Caco-2 (cell line): Measurements from ENCODE around the gene CHKB. TPM values are rescaled to one million over a fixed set of nuclear protein-coding genes. Genes with fewer than 3 reads are reported as not detected.

ENCODE experiments used
- BruUV-seq: library from RNA; stranded (reverse); fragments of 400-500 nt; replicated peaks from 2 replicates; lab custom pipeline; 2021; lab: Mats Ljungman, UMichigan
- CTCF ChIA-PET: fragments of 300-600 bp; sonication (Branson Sonifier 250); formaldehyde crosslinking; loops from one replicate; lab custom pipeline; 2022; ENCODE audit warnings: antibody characterized with exemption; lab: Charles Lee
- POLR2A ChIA-PET: fragments of 300-600 bp; sonication (Branson Sonifier 250); formaldehyde crosslinking; loops from one replicate; lab custom pipeline; 2022; ENCODE audit warnings: antibody characterized with exemption; lab: Charles Lee
- DNase-seq, 2 experiments: peaks; one replicate each; pipeline versions ENCODE4 v3.0.0 to v3.0.0-alpha.2; 2020 to 2022
- H3K27me3 ChIP-seq: replicated peaks from 2 replicates; pipeline ENCODE4 v1.6.0; 2011; ENCODE audit warnings: low read length; ENCODE audit not compliant: control insufficient read depth, insufficient read depth
- H3K36me3 ChIP-seq: 2 replicates; pipeline ENCODE4 v1.5.1; 2011; ENCODE audit warnings: low read length; ENCODE audit not compliant: control insufficient read depth, insufficient read depth
- H3K4me1 ChIP-seq: fragments of 250-450 bp; sonication (Bioruptor Pico); 2 replicates; pipeline ENCODE4 v1.5.1; 2020; ENCODE audit warnings: mild to moderate bottlenecking
- H3K4me3 ChIP-seq: 2 replicates; pipeline ENCODE4 v1.5.1; 2011; ENCODE audit warnings: low read depth, mild to moderate bottlenecking, control low read depth, low read length
- H3K9me3 ChIP-seq: fragments of 250-450 bp; sonication (Bioruptor Pico); 2 replicates; pipeline ENCODE4 v1.5.1; 2020; ENCODE audit warnings: mild to moderate bottlenecking, moderate library complexity
- H3K27ac Mint-ChIP-seq: one replicate; pipeline ENCODE4 v1.8.0; 2022; ENCODE audit warnings: mixed read lengths; ENCODE audit not compliant: unreplicated experiment
- H3K27me3 Mint-ChIP-seq: one replicate; pipeline ENCODE4 v1.8.0; 2022; ENCODE audit warnings: mixed read lengths; ENCODE audit not compliant: insufficient read depth, unreplicated experiment
- H3K36me3 Mint-ChIP-seq: one replicate; pipeline ENCODE4 v1.8.0; 2022; ENCODE audit warnings: mild to moderate bottlenecking, mixed read lengths; ENCODE audit not compliant: insufficient read depth, unreplicated experiment
- H3K4me1 Mint-ChIP-seq: one replicate; pipeline ENCODE4 v1.8.0; 2022; ENCODE audit warnings: low read depth, mixed read lengths; ENCODE audit not compliant: unreplicated experiment
- H3K4me3 Mint-ChIP-seq: one replicate; pipeline ENCODE4 v1.8.0; 2022; ENCODE audit warnings: mild to moderate bottlenecking, moderate library complexity, mixed read lengths; ENCODE audit not compliant: unreplicated experiment
- H3K9me3 Mint-ChIP-seq: one replicate; pipeline ENCODE4 v1.8.0; 2022; ENCODE audit warnings: mixed read lengths; ENCODE audit not compliant: unreplicated experiment
- CTCF ChIP-seq, 2 experiments: fragments of 200-600 bp in 1 of 2; IDR thresholded peaks; 1 replicate in 1 of 2; 2 replicates in 1 of 2; pipeline versions ENCODE4 v1.5.1 to v1.8.0; 2011 to 2022; ENCODE audit warnings: antibody characterized with exemption in 1 of 2, control low read depth in 1 of 2, inconsistent platforms in 1 of 2, low read depth in 1 of 2, low read length in 1 of 2, mild to moderate bottlenecking in 1 of 2, moderate library complexity in 1 of 2; ENCODE audit not compliant: insufficient read depth in 1 of 2, severe bottlenecking in 1 of 2, unreplicated experiment in 1 of 2
- intact Hi-C: fragments of 100-400 bp; cut with micrococcal nuclease; formaldehyde crosslinking; loops from one replicate; pipeline ENCODE4 v1.10.0; 2022; ENCODE audit not compliant: unreplicated experiment
- total RNA-seq: library from RNA; stranded (reverse); gene quantifications from 2 replicates; pipeline ENCODE4 v1.2.3, GENCODE V29; 2022

Gene CHKB
- total RNA-seq, 1 experiment from 2014 or later = 43.3 TPM

- peak overlapping the region; percentile 77 for H3K4me3 Mint-ChIP-seq
- no peaks in the 10 kb centered on the region for H3K27me3 ChIP-seq
- peaks cover 10% of the 10 kb centered on the region for H3K4me1 Mint-ChIP-seq
- POLR2A ChIA-PET = interaction anchor here (0.6 to 1.0 kb wide), 3 partner anchors 46 to 121 kb away, joined by 3 read pairs; partner anchors contain the start of genes LMF2 and NCAPH2
- no peaks in the 10 kb centered on the region for H3K36me3 Mint-ChIP-seq
- intact Hi-C loops = loop anchor here (2.0 kb wide), 1 partner anchor 62 kb away; no protein-coding TSS in a partner anchor
- CTCF ChIA-PET = interaction anchor here (0.7 to 1.4 kb wide), 7 partner anchors 12 to 226 kb away, joined by 3 to 9 read pairs (median 3); partner anchors contain the start of genes CHKB, SCO2 and SYCE3
- peak overlapping the region; percentile 58 for H3K27ac Mint-ChIP-seq
- H3K9me3 ChIP-seq = no peaks in the 10 kb centered on the region
- no peak for DNase-seq
- H3K36me3 ChIP-seq = no peaks in the 10 kb centered on the region; the same call in 1 of the 2 replicates
- H3K4me3 ChIP-seq = peak overlapping the region; percentile 72
- H3K9me3 Mint-ChIP-seq = no peaks in the 10 kb centered on the region
- BruUV-seq = no TSS peak
- H3K4me1 ChIP-seq = peaks cover 13% of the 10 kb centered on the region
- no peaks in the 10 kb centered on the region for H3K27me3 Mint-ChIP-seq
- TF ChIP-seq CTCF (IDR thresholded peaks at IDR 0.05; ENCODE audit: insufficient read depth in 1 of 2, low read depth in 1 of 2, low read length in 1 of 2, severe bottlenecking in 1 of 2, unreplicated experiment in 1 of 2) = no peak
Measured at GRCh38 chr22:50628543-50629134, 46.0 kb upstream of the CHKB start.

GRCh38 chr22:50627642-50628542, 45.2 kb upstream of the CHKB start, which contains the start of gene ARSA:
ARSA (minus strand) TSS chr22:50628152; CDS start chr22:50627779, 373 bp downstream.
- H3K4me3 ChIP-seq = peak within 1 kb of the TSS; percentile 72
- BruUV-seq = no TSS peak
- DNase-seq = peak; percentile 80 to 83
- no peaks in the 10 kb centered on the region for H3K9me3 ChIP-seq
- CTCF ChIA-PET = interaction anchor here (0.5 to 1.4 kb wide), 9 partner anchors 12 to 598 kb away, joined by 3 to 9 read pairs (median 3); partner anchors contain the start of genes CHKB, SCO2 and SYCE3
- peaks cover 10% of the 10 kb centered on the region for H3K4me1 Mint-ChIP-seq
- H3K27ac Mint-ChIP-seq = peak within 1 kb of the TSS; percentile 58
- H3K4me1 ChIP-seq = peaks cover 17% of the 10 kb centered on the region
- POLR2A ChIA-PET = interaction anchor here (0.5 to 1.0 kb wide), 4 partner anchors 46 to 120 kb away, joined by 3 to 5 read pairs (median 3); partner anchors contain the start of genes LMF2 and NCAPH2
- no peaks in the 10 kb centered on the region; the same call in 1 of the 2 replicates for H3K36me3 ChIP-seq
- no peaks in the 10 kb centered on the region for H3K36me3 Mint-ChIP-seq
- peak within 1 kb of the TSS; percentile 77 for H3K4me3 Mint-ChIP-seq
- no peaks in the 10 kb centered on the region for H3K27me3 Mint-ChIP-seq
- H3K27me3 ChIP-seq = no peaks in the 10 kb centered on the region
- TF ChIP-seq CTCF (IDR thresholded peaks at IDR 0.05; ENCODE audit: insufficient read depth in 1 of 2, low read depth in 1 of 2, low read length in 1 of 2, severe bottlenecking in 1 of 2, unreplicated experiment in 1 of 2) = peak; percentile 24 to 70
- H3K9me3 Mint-ChIP-seq = no peaks in the 10 kb centered on the region
- intact Hi-C loops = loop anchor here (2.0 kb wide), 1 partner anchor 63 kb away; no protein-coding TSS in a partner anchor
